Renal cortical epithelial cell (primary cell): ENCODE data around the gene LNX1. TPM values are rescaled to one million over a fixed set of nuclear protein-coding genes. Genes with fewer than 3 reads are reported as not detected.

Source experiments
- total RNA-seq: library from RNA; depleted of rRNA; stranded (reverse); fragments of >200 nt; gene quantifications from 2 replicates; pipeline ENCODE4 v1.2.3, GENCODE V29; 2014

The LNX1 gene
- total RNA-seq, 1 donor from 2014 or later, result 6.4 TPM

Other genes with a start within 250 kb of the LNX1 start
- gene SCFD2, start 225.4 kb downstream of the LNX1 start, total RNA-seq, result 19.1 and 22.7 TPM in 2 replicates
- gene FIP1L1, start 213.8 kb downstream of the LNX1 start, total RNA-seq, result 57.1 and 60.8 TPM in 2 replicates